A549 (cell line): ENCODE results near the gene COL12A1. TPM values are rescaled to one million over a fixed set of nuclear protein-coding genes. Genes with fewer than 3 reads are reported as not detected.
A peak's percentile ranks its signal among the peaks of the same experiment; 100 is the strongest.

Source experiments
- ATAC-seq, 2 experiments: fragments of 200-7000 bp in 1 of 2; fragments of >200 bp in 1 of 2; cut with Nextera tagmentation in 1 of 2; cut with Tn5 transposase in 1 of 2; 3 replicates each; pipeline versions ENCODE4 v1.8.0 to v1.9.1; 2018 to 2020; ENCODE audit warnings: mild to moderate bottlenecking in 1 of 2, moderate library complexity in 1 of 2
- CTCF ChIA-PET: fragments of 300-600 bp; sonication (Branson Sonifier 250); formaldehyde crosslinking; extraction: SDS; loops from one replicate; lab custom pipeline; 2021; ENCODE audit warnings: antibody characterized with exemption, inconsistent platforms; lab: Yijun Ruan, JAX
- POLR2A ChIA-PET: fragments of 350-600 bp; formaldehyde crosslinking; extraction: SDS; loops from one replicate; lab custom pipeline; 2021; ENCODE audit warnings: antibody characterized with exemption, inconsistent platforms; lab: Yijun Ruan, JAX
- DNase-seq, 2 experiments: peaks; one replicate each; pipeline versions ENCODE4 v3.0.0 to v3.0.0-alpha.2; 2011 to 2016; ENCODE audit warnings: low read depth in 1 of 2, low spot score in 1 of 2
- FAIRE-seq: peaks from 2 replicates; lab custom pipeline; 2011; peaks lifted over from hg19 to GRCh38; lab: Jason Lieb, UNC
- H3K27ac ChIP-seq, 2 experiments: fragments of >200 bp; sonication (Bioruptor Twin); formaldehyde crosslinking; 3 replicates each; pipeline ENCODE4 v1.5.1; 2016 to 2017
- H3K4me1 ChIP-seq: fragments of >200 bp; sonication (Bioruptor Twin); formaldehyde crosslinking; 3 replicates; pipeline ENCODE4 v1.6.1; 2016
- H3K4me2 ChIP-seq: fragments of >200 bp; sonication (Bioruptor Twin); formaldehyde crosslinking; 3 replicates; pipeline ENCODE4 v1.6.1; 2016
- H3K4me3 ChIP-seq: fragments of >200 bp; sonication (Bioruptor Twin); formaldehyde crosslinking; 3 replicates; pipeline ENCODE4 v1.5.1; 2016
- H3K9me3 ChIP-seq: fragments of >200 bp; sonication (Bioruptor Twin); formaldehyde crosslinking; 3 replicates; pipeline ENCODE4 v1.6.1; 2016
- CBX2 ChIP-seq: fragments of 200-600 bp; sonication (generic); IDR thresholded peaks from 2 replicates; pipeline ENCODE4 v1.6.1; 2016; ENCODE audit warnings: low read depth, mild to moderate bottlenecking, borderline replicate concordance
- CBX8 ChIP-seq: fragments of 200-600 bp; sonication (generic); IDR thresholded peaks from 2 replicates; pipeline ENCODE4 v1.6.1; 2016
- CHD2 ChIP-seq: fragments of 150-350 bp; IDR thresholded peaks from 2 replicates; pipeline ENCODE4 v1.6.1; 2014; ENCODE audit warnings: low read length; ENCODE audit not compliant: partially characterized antibody
- CHD4 ChIP-seq: fragments of 200-600 bp; sonication (generic); IDR thresholded peaks from 2 replicates; pipeline ENCODE4 v1.6.1; 2016; ENCODE audit warnings: antibody characterized with exemption, mild to moderate bottlenecking, borderline replicate concordance
- EHMT2 ChIP-seq: fragments of 200-600 bp; sonication (generic); IDR thresholded peaks from 2 replicates; pipeline ENCODE4 v1.6.1; 2016; ENCODE audit warnings: antibody characterized with exemption, low read depth, mild to moderate bottlenecking, moderate library complexity
- FOSB ChIP-seq: fragments of 250-450 bp; sonication (Bioruptor Pico); IDR thresholded peaks from 2 replicates; pipeline ENCODE4 v1.5.0; 2020; ENCODE audit warnings: mild to moderate bottlenecking, moderate library complexity
- FOSL2 ChIP-seq, 2 experiments: fragments of 450-650 bp in 1 of 2; fragments of >200 bp in 1 of 2; sonication (Bioruptor Twin) in 1 of 2; formaldehyde crosslinking; IDR thresholded peaks; 2 replicates each; pipeline versions ENCODE4 v1.5.0 to v1.6.1; 2016 to 2020; ENCODE audit warnings: mild to moderate bottlenecking in 1 of 2, moderate library complexity in 1 of 2
- FOXS1 ChIP-seq: fragments of 250-450 bp; sonication (Bioruptor Pico); IDR thresholded peaks from 2 replicates; pipeline ENCODE4 v1.5.0; 2020; ENCODE audit warnings: mild to moderate bottlenecking, moderate library complexity
- HDAC2 ChIP-seq: fragments of 200-600 bp; sonication (generic); IDR thresholded peaks from 2 replicates; pipeline ENCODE4 v1.6.1; 2016
- HEYL ChIP-seq: fragments of 250-450 bp; sonication (Bioruptor Pico); IDR thresholded peaks from 2 replicates; pipeline ENCODE4 v1.8.0; 2021; ENCODE audit warnings: mild to moderate bottlenecking, moderate library complexity
- JUN ChIP-seq, 2 experiments: fragments of >200 bp; sonication (Bioruptor Twin); formaldehyde crosslinking; IDR thresholded peaks; 2 replicates in 1 of 2; 3 replicates in 1 of 2; pipeline ENCODE4 v1.6.1; 2016 to 2017
- KDM1A ChIP-seq: fragments of 200-600 bp; sonication (generic); IDR thresholded peaks from 2 replicates; pipeline ENCODE4 v1.6.1; 2016; ENCODE audit warnings: low read depth, mild to moderate bottlenecking
- MAZ ChIP-seq: fragments of 150-350 bp; IDR thresholded peaks from 2 replicates; pipeline ENCODE4 v1.6.1; 2014; ENCODE audit warnings: antibody characterized with exemption, low read depth, low read length, borderline replicate concordance
- MYC ChIP-seq: IDR thresholded peaks from 2 replicates; pipeline ENCODE4 v1.6.1; 2012; ENCODE audit warnings: mild to moderate bottlenecking, inconsistent platforms, low read length, improper control_type of control experiment, borderline replicate concordance
- NPAS2 ChIP-seq: fragments of 250-450 bp; sonication (Bioruptor Pico); IDR thresholded peaks from 2 replicates; pipeline ENCODE4 v1.8.0; 2022; ENCODE audit warnings: mild to moderate bottlenecking, moderate library complexity, borderline replicate concordance
- NR3C1 ChIP-seq: fragments of >200 bp; sonication (Bioruptor Twin); formaldehyde crosslinking; IDR thresholded peaks from 3 replicates; pipeline ENCODE4 v1.6.1; 2017
- POLR2A ChIP-seq: IDR thresholded peaks from 2 replicates; pipeline ENCODE4 v1.6.1; 2012; ENCODE audit warnings: mild to moderate bottlenecking, low read length
- RAD21 ChIP-seq, 2 experiments: fragments of >200 bp in 1 of 2; sonication (Bioruptor Twin) in 1 of 2; formaldehyde crosslinking in 1 of 2; IDR thresholded peaks in 1 of 2; conservative IDR thresholded peaks in 1 of 2; 2 replicates in 1 of 2; 3 replicates in 1 of 2; pipeline ENCODE4 v1.6.1; 2012 to 2018; ENCODE audit warnings: inconsistent platforms in 1 of 2
- SREBF2 ChIP-seq: fragments of 450-650 bp; IDR thresholded peaks from 2 replicates; pipeline ENCODE4 v1.6.1; 2014; ENCODE audit warnings: mild to moderate bottlenecking, moderate library complexity
- TFCP2L1 ChIP-seq: fragments of 250-450 bp; sonication (Bioruptor Pico); IDR thresholded peaks from 2 replicates; pipeline ENCODE4 v1.5.0; 2021; ENCODE audit warnings: mild to moderate bottlenecking
- ZFP36 ChIP-seq: fragments of 450-650 bp; IDR thresholded peaks from 2 replicates; pipeline ENCODE4 v1.6.1; 2014; ENCODE audit warnings: borderline replicate concordance; ENCODE audit not compliant: partially characterized antibody
- WGBS: methylation state at CpG from one replicate; pipeline ENCODE4 v1.1.6; 2017; ENCODE audit errors: missing lambda C conversion rate; 5-methylcytosine and 5-hydroxymethylcytosine counted together
- polyA plus RNA-seq, 4 experiments: library from polyadenylated mRNA; depleted of rRNA in 3 of 4; stranded (reverse); fragments of >200 nt; fragmentation: RNase III in 1 of 4; extraction: RNeasy Plus Mini Kit Qiagen cat#74134 plus additional on column Dnase treatment in 1 of 4; gene quantifications; 2 replicates in 3 of 4; 3 replicates in 1 of 4; pipeline ENCODE4 v1.2.3, GENCODE V29; 2011 to 2017
- TF ChIP-seq, protein P1 (sequence below): fragments of 150-350 bp; IDR thresholded peaks from 2 replicates; pipeline ENCODE4 v1.6.1; 2014; ENCODE audit warnings: low read depth, mild to moderate bottlenecking, low read length
- TF ChIP-seq, protein P2 (sequence below): fragments of 250-450 bp; sonication (Bioruptor Pico); IDR thresholded peaks from 2 replicates; pipeline ENCODE4 v1.5.0; 2021; ENCODE audit warnings: mild to moderate bottlenecking, moderate library complexity, borderline replicate concordance
- TF ChIP-seq, protein P3 (sequence below): IDR thresholded peaks from 2 replicates; pipeline ENCODE4 v1.6.1; 2012; ENCODE audit warnings: low read depth, borderline replicate concordance
- TF ChIP-seq, protein P4 (sequence below): fragments of >200 bp; sonication (Bioruptor Twin); formaldehyde crosslinking; IDR thresholded peaks from 3 replicates; pipeline ENCODE4 v1.5.1; 2016
- TF ChIP-seq, protein P5 (sequence below): IDR thresholded peaks from 2 replicates; pipeline ENCODE4 v1.6.1; 2012

The COL12A1 gene
- polyA plus RNA-seq, 2 of the 4 experiments (the other 2 are of a cell fraction): 6.3 to 11.2 TPM

DNA sequence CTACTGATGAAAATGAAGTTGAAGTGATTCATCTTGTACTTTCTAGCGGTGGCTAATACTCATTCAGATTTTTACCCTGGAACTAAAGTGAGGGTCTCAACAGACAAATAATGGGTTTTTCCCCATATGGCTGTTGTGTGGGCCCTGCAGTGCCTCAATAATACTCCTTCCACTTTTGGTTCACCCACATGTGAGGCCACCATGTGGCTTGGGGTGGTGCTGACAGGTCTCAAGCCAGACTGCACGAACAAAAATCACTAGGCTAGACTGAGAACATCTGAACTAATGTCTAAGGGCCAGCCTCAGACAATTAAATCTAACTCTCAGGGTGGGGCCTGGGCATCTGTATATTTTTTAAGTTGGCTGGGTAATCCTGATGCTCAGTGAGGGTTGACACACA is 7.9 kb upstream of the COL12A1 start:
- 81% methylated on average over 1 of the region's 2 CpGs for WGBS
- Histone ChIP-seq H3K4me1 (0 out of 3 replicates have a peak, but pooled peaks cover 7% of the 10 kb centered on the region), H3K9me3 (no peaks in the 10 kb centered on the region), H3K27ac (no peak overlapping the region), H3K4me3 (no peak overlapping the region), H3K4me2 (no peak overlapping the region)
- FAIRE-seq (no peak), ATAC-seq (peak in 1 of 2 experiments; percentile 40; a peak in 1 of 6 replicates), DNase-seq (no peak)
- TF ChIP-seq HDAC2 (no peak), HEYL (no peak)
- TF ChIP-seq, protein P1, sequence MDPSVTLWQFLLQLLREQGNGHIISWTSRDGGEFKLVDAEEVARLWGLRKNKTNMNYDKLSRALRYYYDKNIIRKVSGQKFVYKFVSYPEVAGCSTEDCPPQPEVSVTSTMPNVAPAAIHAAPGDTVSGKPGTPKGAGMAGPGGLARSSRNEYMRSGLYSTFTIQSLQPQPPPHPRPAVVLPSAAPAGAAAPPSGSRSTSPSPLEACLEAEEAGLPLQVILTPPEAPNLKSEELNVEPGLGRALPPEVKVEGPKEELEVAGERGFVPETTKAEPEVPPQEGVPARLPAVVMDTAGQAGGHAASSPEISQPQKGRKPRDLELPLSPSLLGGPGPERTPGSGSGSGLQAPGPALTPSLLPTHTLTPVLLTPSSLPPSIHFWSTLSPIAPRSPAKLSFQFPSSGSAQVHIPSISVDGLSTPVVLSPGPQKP: no peak
- ChIA-PET CTCF (interaction anchor here (0.6 to 1.2 kb wide), 3 partner anchors 1123 to 1946 kb away, joined by 3 read pairs; no protein-coding TSS in a partner anchor), POLR2A (no interaction called here)

DNA sequence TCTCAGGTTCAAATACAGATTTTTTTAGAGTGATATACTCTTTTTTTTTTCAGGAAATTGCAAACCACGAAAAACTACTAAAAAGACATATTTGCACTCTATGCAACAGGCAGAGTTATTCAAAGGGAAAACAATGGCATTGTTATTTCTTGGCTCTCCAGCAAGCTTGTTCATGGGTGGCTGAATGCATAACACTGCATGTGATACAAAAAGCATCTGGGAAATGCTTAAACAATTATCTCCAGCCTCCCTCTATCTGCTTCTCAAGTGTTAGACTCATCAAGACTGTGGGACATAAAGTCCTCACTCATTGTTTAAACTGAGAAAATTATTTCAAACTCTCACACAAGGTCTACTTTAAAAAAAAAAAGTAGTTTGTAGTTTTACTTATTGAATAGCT is 7.3 kb upstream of the COL12A1 start:
- Histone ChIP-seq H3K4me3 (no peak overlapping the region), H3K4me2 (no peak overlapping the region), H3K9me3 (no peaks in the 10 kb centered on the region), H3K27ac (no peak overlapping the region), H3K4me1 (0 out of 3 replicates have a peak, but pooled peaks cover 7% of the 10 kb centered on the region)
- CTCF ChIA-PET: interaction anchor here (0.6 to 1.2 kb wide), 2 partner anchors 1480 to 1947 kb away, joined by 3 read pairs; no protein-coding TSS in a partner anchor
- TF ChIP-seq, protein P2, sequence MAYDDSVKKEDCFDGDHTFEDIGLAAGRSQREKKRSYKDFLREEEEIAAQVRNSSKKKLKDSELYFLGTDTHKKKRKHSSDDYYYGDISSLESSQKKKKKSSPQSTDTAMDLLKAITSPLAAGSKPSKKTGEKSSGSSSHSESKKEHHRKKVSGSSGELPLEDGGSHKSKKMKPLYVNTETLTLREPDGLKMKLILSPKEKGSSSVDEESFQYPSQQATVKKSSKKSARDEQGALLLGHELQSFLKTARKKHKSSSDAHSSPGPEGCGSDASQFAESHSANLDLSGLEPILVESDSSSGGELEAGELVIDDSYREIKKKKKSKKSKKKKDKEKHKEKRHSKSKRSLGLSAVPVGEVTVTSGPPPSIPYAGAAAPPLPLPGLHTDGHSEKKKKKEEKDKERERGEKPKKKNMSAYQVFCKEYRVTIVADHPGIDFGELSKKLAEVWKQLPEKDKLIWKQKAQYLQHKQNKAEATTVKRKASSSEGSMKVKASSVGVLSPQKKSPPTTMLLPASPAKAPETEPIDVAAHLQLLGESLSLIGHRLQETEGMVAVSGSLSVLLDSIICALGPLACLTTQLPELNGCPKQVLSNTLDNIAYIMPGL (CRISPR knock-in tag): no peak
- TF ChIP-seq MAZ (no peak), POLR2A (no peak), SREBF2 (no peak), TFCP2L1 (CRISPR knock-in tag) (no peak), EHMT2 (no peak)
- WGBS: 29% methylated on average over 1 of the region's 1 CpG
- no peak for DNase-seq
- ATAC-seq: no peak
- POLR2A ChIA-PET: no interaction called here
- no peak for FAIRE-seq

DNA sequence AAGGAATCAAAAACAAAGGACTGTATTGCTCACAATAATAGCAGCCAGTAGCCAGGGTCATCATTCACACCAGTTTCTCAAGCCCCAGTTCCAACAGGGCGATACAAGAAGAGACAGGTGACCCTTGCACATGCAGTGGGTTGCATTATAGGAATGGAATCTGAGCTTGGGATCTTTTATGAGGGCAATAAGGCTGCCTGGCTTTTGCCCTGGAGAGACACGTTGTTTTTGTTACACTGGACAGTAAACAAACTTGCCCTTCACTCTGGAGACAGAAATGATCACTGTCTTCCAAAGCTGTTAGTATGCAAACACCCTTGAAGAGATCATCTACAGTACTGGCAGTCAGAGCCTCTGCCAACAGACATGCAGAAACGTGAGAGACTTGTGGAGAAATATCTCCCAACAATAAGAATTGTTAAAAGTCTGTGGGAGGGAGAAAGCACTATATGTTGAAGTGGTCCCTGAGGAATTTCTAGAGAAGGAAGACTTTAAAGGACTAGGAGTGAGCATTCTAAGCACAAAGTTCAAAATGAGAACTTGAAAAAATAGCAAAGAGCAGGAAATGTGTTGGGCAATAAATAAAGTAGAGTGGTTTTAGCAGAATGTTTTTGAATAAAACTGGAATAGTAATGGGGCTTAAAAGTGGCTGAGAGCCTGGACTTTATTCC is 6.2 kb upstream of the COL12A1 start:
- no peak for DNase-seq
- no peak for ATAC-seq
- no peak for FAIRE-seq
- ChIA-PET POLR2A (no interaction called here), CTCF (interaction anchor here (0.6 to 10.4 kb wide), 19 partner anchors 7 to 1558 kb away, joined by 3 to 86 read pairs (median 5); partner anchors contain the start of gene SLC17A5)
- Histone ChIP-seq H3K4me1 (0 out of 3 replicates have a peak, but pooled peaks cover 4% of the 10 kb centered on the region), H3K27ac (no peak overlapping the region), H3K4me3 (no peak overlapping the region), H3K4me2 (no peak overlapping the region), H3K9me3 (no peaks in the 10 kb centered on the region)
- 0% methylated on average over 3 of the region's 3 CpGs for WGBS
- TF ChIP-seq JUN (IDR thresholded peaks at IDR 0.05) (no peak), RAD21 (conservative IDR thresholded peaks at IDR 0.05 in 1 of 2, IDR thresholded peaks at IDR 0.05 in 1 of 2) (no peak), NPAS2 (CRISPR knock-in tag) (no peak), CBX8 (no peak), KDM1A (no peak), FOSB (CRISPR knock-in tag) (no peak), CBX2 (no peak), NR3C1 (no peak), FOXS1 (CRISPR knock-in tag) (no peak), CHD2 (no peak), HDAC2 (no peak), MYC (no peak), EHMT2 (no peak), ZFP36 (no peak), FOSL2 (IDR thresholded peaks at IDR 0.05) (no peak), FOSL2 (CRISPR knock-in tag; IDR thresholded peaks at IDR 0.05) (no peak), CHD4 (no peak)
- TF ChIP-seq, protein P3, sequence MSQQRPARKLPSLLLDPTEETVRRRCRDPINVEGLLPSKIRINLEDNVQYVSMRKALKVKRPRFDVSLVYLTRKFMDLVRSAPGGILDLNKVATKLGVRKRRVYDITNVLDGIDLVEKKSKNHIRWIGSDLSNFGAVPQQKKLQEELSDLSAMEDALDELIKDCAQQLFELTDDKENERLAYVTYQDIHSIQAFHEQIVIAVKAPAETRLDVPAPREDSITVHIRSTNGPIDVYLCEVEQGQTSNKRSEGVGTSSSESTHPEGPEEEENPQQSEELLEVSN: no peak
- TF ChIP-seq, protein P4, sequence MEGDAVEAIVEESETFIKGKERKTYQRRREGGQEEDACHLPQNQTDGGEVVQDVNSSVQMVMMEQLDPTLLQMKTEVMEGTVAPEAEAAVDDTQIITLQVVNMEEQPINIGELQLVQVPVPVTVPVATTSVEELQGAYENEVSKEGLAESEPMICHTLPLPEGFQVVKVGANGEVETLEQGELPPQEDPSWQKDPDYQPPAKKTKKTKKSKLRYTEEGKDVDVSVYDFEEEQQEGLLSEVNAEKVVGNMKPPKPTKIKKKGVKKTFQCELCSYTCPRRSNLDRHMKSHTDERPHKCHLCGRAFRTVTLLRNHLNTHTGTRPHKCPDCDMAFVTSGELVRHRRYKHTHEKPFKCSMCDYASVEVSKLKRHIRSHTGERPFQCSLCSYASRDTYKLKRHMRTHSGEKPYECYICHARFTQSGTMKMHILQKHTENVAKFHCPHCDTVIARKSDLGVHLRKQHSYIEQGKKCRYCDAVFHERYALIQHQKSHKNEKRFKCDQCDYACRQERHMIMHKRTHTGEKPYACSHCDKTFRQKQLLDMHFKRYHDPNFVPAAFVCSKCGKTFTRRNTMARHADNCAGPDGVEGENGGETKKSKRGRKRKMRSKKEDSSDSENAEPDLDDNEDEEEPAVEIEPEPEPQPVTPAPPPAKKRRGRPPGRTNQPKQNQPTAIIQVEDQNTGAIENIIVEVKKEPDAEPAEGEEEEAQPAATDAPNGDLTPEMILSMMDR: no peak
- TF ChIP-seq, protein P5, sequence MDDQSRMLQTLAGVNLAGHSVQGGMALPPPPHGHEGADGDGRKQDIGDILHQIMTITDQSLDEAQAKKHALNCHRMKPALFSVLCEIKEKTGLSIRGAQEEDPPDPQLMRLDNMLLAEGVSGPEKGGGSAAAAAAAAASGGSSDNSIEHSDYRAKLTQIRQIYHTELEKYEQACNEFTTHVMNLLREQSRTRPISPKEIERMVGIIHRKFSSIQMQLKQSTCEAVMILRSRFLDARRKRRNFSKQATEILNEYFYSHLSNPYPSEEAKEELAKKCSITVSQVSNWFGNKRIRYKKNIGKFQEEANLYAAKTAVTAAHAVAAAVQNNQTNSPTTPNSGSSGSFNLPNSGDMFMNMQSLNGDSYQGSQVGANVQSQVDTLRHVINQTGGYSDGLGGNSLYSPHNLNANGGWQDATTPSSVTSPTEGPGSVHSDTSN: no peak
